ENCODE data around the gene BCL2L14.

DNA sequence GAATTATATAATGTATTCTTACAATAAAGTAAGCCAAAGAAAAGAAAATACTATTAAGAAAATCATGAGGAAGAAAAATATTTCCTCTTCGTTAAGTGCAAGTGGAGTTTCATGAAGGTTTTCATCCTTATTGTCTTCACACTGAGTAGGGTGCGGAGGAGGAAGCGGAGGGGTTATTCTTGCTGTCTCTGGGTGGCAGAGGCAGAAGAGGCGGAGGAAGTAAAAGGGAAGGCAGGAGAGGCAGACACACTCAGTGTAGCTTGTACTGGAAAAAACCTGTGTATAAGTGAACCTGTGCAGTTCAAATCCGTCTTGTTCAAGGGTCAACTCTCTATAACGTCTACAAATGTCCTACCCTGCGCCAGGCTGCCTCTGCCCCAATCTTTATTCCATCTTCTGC is 22.0 kb upstream of the BCL2L14 start:
- TF ChIP-seq, protein P1, sequence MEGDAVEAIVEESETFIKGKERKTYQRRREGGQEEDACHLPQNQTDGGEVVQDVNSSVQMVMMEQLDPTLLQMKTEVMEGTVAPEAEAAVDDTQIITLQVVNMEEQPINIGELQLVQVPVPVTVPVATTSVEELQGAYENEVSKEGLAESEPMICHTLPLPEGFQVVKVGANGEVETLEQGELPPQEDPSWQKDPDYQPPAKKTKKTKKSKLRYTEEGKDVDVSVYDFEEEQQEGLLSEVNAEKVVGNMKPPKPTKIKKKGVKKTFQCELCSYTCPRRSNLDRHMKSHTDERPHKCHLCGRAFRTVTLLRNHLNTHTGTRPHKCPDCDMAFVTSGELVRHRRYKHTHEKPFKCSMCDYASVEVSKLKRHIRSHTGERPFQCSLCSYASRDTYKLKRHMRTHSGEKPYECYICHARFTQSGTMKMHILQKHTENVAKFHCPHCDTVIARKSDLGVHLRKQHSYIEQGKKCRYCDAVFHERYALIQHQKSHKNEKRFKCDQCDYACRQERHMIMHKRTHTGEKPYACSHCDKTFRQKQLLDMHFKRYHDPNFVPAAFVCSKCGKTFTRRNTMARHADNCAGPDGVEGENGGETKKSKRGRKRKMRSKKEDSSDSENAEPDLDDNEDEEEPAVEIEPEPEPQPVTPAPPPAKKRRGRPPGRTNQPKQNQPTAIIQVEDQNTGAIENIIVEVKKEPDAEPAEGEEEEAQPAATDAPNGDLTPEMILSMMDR (conservative IDR thresholded peaks at IDR 0.05; ENCODE audit: low read depth, low read length) = no peak
- no peak for TF ChIP-seq EZH2 (IDR thresholded peaks at IDR 0.05; ENCODE audit: borderline replicate concordance, low read depth, low read length, poor library complexity, severe bottlenecking)

All from A673 (cell line).